ENCODE measurements around the gene KLHDC9.

The KLHDC9 gene

DNA sequence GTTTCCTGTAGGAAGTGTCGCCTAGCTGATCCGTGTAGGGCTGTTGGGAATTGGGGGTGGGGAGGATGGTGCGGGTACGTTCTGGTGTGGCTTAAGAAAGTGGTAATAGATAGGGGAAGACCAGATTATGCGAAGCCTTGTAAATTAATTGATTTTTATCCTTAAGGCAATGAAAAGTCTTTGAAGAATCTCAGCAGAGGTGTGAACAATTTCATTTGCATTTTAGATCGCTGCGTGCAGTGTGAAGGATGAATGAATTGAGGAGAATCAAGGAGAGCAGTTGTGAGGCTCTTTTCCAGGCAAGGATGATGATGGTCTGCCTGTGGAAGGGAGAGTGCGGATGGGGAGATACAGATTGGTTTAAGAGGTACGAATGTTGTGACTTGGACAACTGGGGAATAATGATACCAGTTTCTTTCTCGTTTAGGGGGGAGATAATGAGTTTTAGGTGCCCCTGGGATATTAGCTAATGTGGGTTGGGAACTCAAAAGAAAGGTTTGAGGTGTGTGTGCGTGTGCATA, 35.1 kb downstream of the KLHDC9 start:
- no peak for DNase-seq

DNA sequence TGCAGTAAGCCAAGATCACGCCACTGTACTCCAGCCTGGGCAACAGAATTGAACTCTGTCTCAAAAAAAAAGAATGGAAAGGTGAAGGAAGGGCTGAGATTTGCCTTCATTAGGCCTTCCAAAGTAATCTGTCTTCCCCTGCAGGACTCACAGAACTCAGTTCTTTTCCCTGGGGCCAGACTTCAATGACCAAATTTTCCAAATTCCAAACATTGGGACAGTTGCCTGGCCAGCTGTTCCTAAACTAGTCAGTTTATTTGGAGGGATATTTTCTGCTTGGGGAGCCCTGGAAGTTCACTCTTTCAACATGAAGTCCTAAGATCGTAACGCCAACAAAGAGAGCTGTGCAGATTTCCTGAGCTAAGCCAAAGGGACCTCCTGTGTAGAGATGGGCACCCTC, 39.7 kb downstream of the KLHDC9 start:
- DNase-seq, result no peak

DNA sequence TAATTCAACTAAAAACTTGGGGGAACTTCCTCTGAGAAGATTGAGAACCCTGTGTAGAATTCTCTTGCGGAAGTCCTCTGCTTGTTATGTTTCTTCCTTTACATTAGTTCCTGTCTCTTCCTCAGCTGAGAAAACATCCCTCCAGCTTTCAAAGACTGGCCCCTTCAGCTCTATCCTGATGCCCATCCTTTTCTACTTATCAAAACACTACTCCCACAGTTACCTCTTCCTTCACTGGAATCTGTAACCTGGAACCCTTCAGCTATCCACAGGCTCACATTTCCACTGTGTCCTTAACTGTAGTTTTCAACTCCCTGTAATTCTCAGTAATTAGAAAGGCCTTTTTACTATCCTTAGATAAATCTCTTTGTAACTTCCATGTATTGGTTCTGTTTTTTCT, 40.3 kb downstream of the KLHDC9 start:
- DNase-seq, result no peak

DNA sequence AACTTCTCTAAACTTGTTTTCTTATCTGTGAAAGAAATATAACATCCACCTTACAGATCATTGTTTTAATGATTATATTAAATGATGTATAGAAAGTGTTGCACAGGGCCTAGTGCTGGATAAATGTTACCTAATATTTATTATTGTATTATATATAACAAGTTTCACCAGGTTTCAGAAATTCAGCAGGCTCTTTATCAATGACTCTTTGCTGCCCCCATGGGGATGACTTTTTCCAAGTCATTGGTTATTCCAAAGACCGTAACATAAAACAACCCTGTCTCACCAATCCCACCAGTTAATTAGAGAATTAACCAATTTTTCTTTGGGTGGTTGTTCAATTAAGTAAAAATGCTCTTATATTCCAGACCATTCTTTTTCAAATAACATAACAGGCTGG, 41.6 kb downstream of the KLHDC9 start:
- peak; percentile 49 for DNase-seq

DNA sequence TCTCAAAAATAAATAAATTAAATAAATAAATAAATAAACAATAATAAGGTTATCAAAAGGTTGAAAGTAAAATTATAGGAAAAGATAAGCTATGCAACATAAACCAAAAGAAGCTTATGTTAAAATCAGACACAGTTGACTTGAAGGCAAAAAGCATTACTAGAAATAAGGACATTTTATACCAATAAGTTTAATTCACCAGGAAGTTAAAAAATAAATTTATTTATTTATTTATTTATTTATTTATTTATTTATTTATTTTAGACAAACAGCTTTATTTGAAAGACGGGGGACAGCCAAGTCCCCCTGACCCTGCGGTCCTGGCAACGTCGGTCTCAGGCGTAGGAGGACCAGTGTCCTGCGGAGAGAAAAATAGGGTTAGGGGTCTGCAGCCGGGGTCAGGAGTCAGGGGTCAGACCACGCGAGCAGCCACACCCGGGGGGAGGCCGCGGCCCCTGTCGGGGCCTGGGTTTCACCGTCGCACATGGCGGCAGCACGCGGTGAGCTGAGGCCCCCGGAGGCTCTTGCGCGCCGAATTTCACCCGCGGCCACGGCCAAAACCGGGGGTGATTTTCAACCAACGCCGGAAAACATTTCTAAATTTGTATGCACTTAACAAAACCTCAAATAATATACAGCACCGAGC, 42.7 kb downstream of the KLHDC9 start:
- no peak for DNase-seq

DNA sequence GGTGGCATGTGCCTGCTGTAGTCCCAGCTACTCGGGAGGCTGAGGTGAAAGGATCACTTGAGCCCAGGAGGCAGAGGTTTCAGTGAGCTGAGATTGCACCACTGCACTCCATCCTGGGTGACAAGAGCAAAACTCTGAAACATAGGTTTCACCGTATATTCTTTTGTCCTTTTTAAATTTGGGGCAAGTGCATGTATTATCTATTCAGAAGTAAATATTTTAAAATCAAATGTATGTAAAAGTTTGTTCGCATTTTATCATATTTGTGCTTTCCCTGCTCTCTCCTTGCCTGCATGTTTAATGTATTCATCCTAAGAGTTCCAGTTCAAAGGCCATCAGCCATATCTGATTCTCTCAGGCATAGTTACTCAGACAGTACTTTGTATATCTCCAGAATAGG, 47.7 kb downstream of the KLHDC9 start:
- DNase-seq, result no peak
